NCI-H1092 (cell line): ENCODE data around the gene NOTCH1.

Experiments used
- DNase-seq: peaks from one replicate; lab custom pipeline; 2025; lab: John Stamatoyannopoulos, UW

NOTCH1 gene

GRCh38 chr9:136531904-136532798 is 13.7 kb downstream of the NOTCH1 start:
- DNase-seq, result no peak

GRCh38 chr9:136531186-136531903 is 14.5 kb downstream of the NOTCH1 start:
- DNase-seq, result no peak

GRCh38 chr9:136530461-136531089 is 15.3 kb downstream of the NOTCH1 start:
- DNase-seq, result no peak

- DNase-seq, result no peak
Observed at GRCh38 chr9:136529516-136530460, 16.1 kb downstream of the NOTCH1 start.

- no peak for DNase-seq
Observed at GRCh38 chr9:136528716-136529341, 17.0 kb downstream of the NOTCH1 start.

GRCh38 chr9:136527721-136528710 is 17.8 kb downstream of the NOTCH1 start:
- no peak for DNase-seq

GRCh38 chr9:136527131-136527530 is 18.7 kb downstream of the NOTCH1 start:
- DNase-seq, result no peak

GRCh38 chr9:136526625-136527066 is 19.2 kb downstream of the NOTCH1 start:
- DNase-seq, result peak; percentile 61

GRCh38 chr9:136525841-136526499 is 19.9 kb downstream of the NOTCH1 start:
- DNase-seq, result no peak

- DNase-seq, result no peak
Observed at GRCh38 chr9:136525207-136525606, 20.6 kb downstream of the NOTCH1 start.

GRCh38 chr9:136522314-136523237 is 23.3 kb downstream of the NOTCH1 start:
- no peak for DNase-seq

- no peak for DNase-seq
Observed at GRCh38 chr9:136521537-136521936, 24.3 kb downstream of the NOTCH1 start.

- DNase-seq, result no peak
Observed at GRCh38 chr9:136520053-136520540, 25.8 kb downstream of the NOTCH1 start.

- DNase-seq, result no peak
Observed at GRCh38 chr9:136519263-136520052, 26.4 kb downstream of the NOTCH1 start.

- no peak for DNase-seq
Observed at GRCh38 chr9:136518623-136519022, 27.2 kb downstream of the NOTCH1 start.

GRCh38 chr9:136517950-136518349 is 27.9 kb downstream of the NOTCH1 start:
- no peak for DNase-seq
